GM23248 (cell line): ENCODE measurements around the gene DPT. TPM values are rescaled to one million over a fixed set of nuclear protein-coding genes. Genes with fewer than 3 reads are reported as not detected.

Source experiments
- DNase-seq: peaks from one replicate; pipeline ENCODE4 v3.0.0-alpha.2; 2015
- H2AFZ ChIP-seq: fragments of 200-600 bp; sonication (generic); 2 replicates; pipeline ENCODE4 v1.6.1; 2016; ENCODE audit warnings: antibody characterized with exemption
- H3F3A ChIP-seq: fragments of 200-600 bp; sonication (generic); 2 replicates; pipeline ENCODE4 v1.6.1; 2016; ENCODE audit warnings: mild to moderate bottlenecking, antibody characterized with exemption, mixed run types; ENCODE audit not compliant: insufficient read depth
- H3K27ac ChIP-seq: fragments of 200-600 bp; sonication (generic); 2 replicates; pipeline ENCODE4 v1.5.1; 2016; ENCODE audit warnings: mild to moderate bottlenecking
- H3K27me3 ChIP-seq: fragments of 200-600 bp; sonication (generic); replicated peaks from 2 replicates; pipeline ENCODE4 v1.6.1; 2016; ENCODE audit warnings: mild to moderate bottlenecking; ENCODE audit not compliant: insufficient read depth
- H3K36me3 ChIP-seq: fragments of 200-600 bp; sonication (generic); 2 replicates; pipeline ENCODE4 v1.6.1; 2016; ENCODE audit warnings: low read depth, mild to moderate bottlenecking
- H3K4me1 ChIP-seq: fragments of 200-600 bp; sonication (generic); 2 replicates; pipeline ENCODE4 v1.6.1; 2016; ENCODE audit warnings: mild to moderate bottlenecking; ENCODE audit not compliant: insufficient read depth
- H3K4me2 ChIP-seq: fragments of 200-600 bp; sonication (generic); one replicate; pipeline ENCODE4 v1.6.1; 2016; ENCODE audit warnings: mild to moderate bottlenecking; ENCODE audit not compliant: unreplicated experiment
- H3K4me3 ChIP-seq: fragments of 200-600 bp; sonication (generic); 2 replicates; pipeline ENCODE4 v1.5.1; 2016; ENCODE audit warnings: mild to moderate bottlenecking
- H3K79me2 ChIP-seq: fragments of 200-600 bp; sonication (generic); 2 replicates; pipeline ENCODE4 v1.6.1; 2016; ENCODE audit warnings: mild to moderate bottlenecking; ENCODE audit not compliant: insufficient read depth
- H3K9ac ChIP-seq: fragments of 200-600 bp; sonication (generic); 2 replicates; pipeline ENCODE4 v1.6.1; 2016; ENCODE audit warnings: mild to moderate bottlenecking
- H3K9me2 ChIP-seq: fragments of 200-600 bp; sonication (generic); 2 replicates; pipeline ENCODE4 v1.6.1; 2016; ENCODE audit warnings: mixed run types, mild to moderate bottlenecking, moderate library complexity; ENCODE audit not compliant: insufficient read depth
- H3K9me3 ChIP-seq: fragments of 200-600 bp; sonication (generic); one replicate; pipeline ENCODE4 v1.6.1; 2017; ENCODE audit warnings: low read depth
- H4K20me1 ChIP-seq: fragments of 200-600 bp; sonication (generic); 2 replicates; pipeline ENCODE4 v1.6.0; 2016; ENCODE audit not compliant: insufficient read depth
- EZH2 ChIP-seq: fragments of 200-600 bp; sonication (generic); IDR thresholded peaks from 2 replicates; pipeline ENCODE4 v1.6.1; 2018; ENCODE audit warnings: antibody characterized with exemption, mild to moderate bottlenecking; ENCODE audit not compliant: insufficient read depth, poor library complexity, severe bottlenecking
- EZH2phosphoT487 ChIP-seq: fragments of 200-600 bp; sonication (generic); IDR thresholded peaks from 2 replicates; pipeline ENCODE4 v1.6.1; 2018; ENCODE audit warnings: antibody characterized with exemption, moderate library complexity, mild to moderate bottlenecking, low read depth; ENCODE audit not compliant: insufficient read depth
- WGBS, 2 experiments: methylation state at CpG; one replicate each; pipeline ENCODE4 v1.1.6; 2015 to 2017; ENCODE audit warnings: low lambda C conversion rate in 2 of 2, low coverage in 1 of 2; ENCODE audit errors: missing lambda C conversion rate in 2 of 2; 5-methylcytosine and 5-hydroxymethylcytosine counted together
- in situ Hi-C: fragments of 300-500 bp; cut with MboI; formaldehyde crosslinking; loops from 2 replicates; pipeline ENCODE4 v1.15.0; 2020
- polyA plus RNA-seq: library from polyadenylated mRNA; unstranded; fragments of >200 nt; fragmentation: Nextera tagmentation; extraction: Ambion mirVana; gene quantifications from 2 replicates; pipeline ENCODE4 v1.2.1, GENCODE V29; 2016
- total RNA-seq: library from RNA; depleted of rRNA; stranded (reverse); fragments of >200 nt; shearing (Covaris generic); gene quantifications from 2 replicates; pipeline ENCODE4 v1.2.3, GENCODE V29; 2014

DPT gene
- total and polyA plus RNA-seq, 2 experiments from 2014 or later = 14.9 to 20.0 TPM

- WGBS, 2 experiments = 82% methylated on average over 10 of the region's 10 CpGs
- no peak for TF ChIP-seq EZH2
- TF ChIP-seq EZH2phosphoT487 = no peak
- Histone ChIP-seq H3K4me2 (no peak overlapping the region), H3K9ac (no peak overlapping the region), H4K20me1 (no peaks in the 10 kb centered on the region), H2AFZ (no peak overlapping the region), H3K4me1 (no peaks in the 10 kb centered on the region), H3K79me2 (no peaks in the 10 kb centered on the region), H3K9me3 (no peaks in the 10 kb centered on the region), H3F3A (no peaks in the 10 kb centered on the region), H3K4me3 (no peak overlapping the region), H3K27ac (no peak overlapping the region), H3K27me3 (0 out of 2 replicates have a peak, but pooled peaks cover 4% of the 10 kb centered on the region), H3K9me2 (peaks cover 6% of the 10 kb centered on the region; the same call in 1 of the 2 replicates), H3K36me3 (no peaks in the 10 kb centered on the region)
- DNase-seq = no peak
- in situ Hi-C loops = loop anchor here (25.0 kb wide), 1 partner anchor 281 kb away; no protein-coding TSS in a partner anchor
Observed at GRCh38 chr1:168717906-168718891, 10.8 kb downstream of the DPT start.

- Histone ChIP-seq H3K4me3 (no peak overlapping the region), H3K79me2 (no peaks in the 10 kb centered on the region), H3F3A (peaks cover 5% of the 10 kb centered on the region), H3K36me3 (no peaks in the 10 kb centered on the region), H3K27ac (no peak overlapping the region), H3K9me3 (no peaks in the 10 kb centered on the region), H3K9me2 (peaks cover 4% of the 10 kb centered on the region; the same call in 1 of the 2 replicates), H3K27me3 (no peaks in the 10 kb centered on the region), H3K4me1 (peaks cover 10% of the 10 kb centered on the region), H2AFZ (no peak overlapping the region), H3K4me2 (no peak overlapping the region), H4K20me1 (no peaks in the 10 kb centered on the region), H3K9ac (no peak overlapping the region)
- 94 to 96% methylated on average over 8 of the region's 8 CpGs for WGBS, 2 experiments
- TF ChIP-seq EZH2phosphoT487 (no peak), EZH2 (no peak)
- DNase-seq = no peak
- in situ Hi-C loops = loop anchor here (25.0 kb wide), 1 partner anchor 277 kb away; no protein-coding TSS in a partner anchor
Observed at GRCh38 chr1:168714012-168714411, 15.0 kb downstream of the DPT start.

- Histone ChIP-seq H3K27ac (peak overlapping the region; percentile 98), H3K27me3 (no peaks in the 10 kb centered on the region), H4K20me1 (no peaks in the 10 kb centered on the region), H3K9me2 (no peaks in the 10 kb centered on the region), H3K79me2 (no peaks in the 10 kb centered on the region), H3K4me3 (peak overlapping the region; percentile 47; the same call in 1 of the 2 replicates), H3K9ac (peak overlapping the region; percentile 85), H3F3A (peaks cover 17% of the 10 kb centered on the region), H3K4me2 (peak overlapping the region; percentile 70), H2AFZ (no peak overlapping the region), H3K36me3 (no peaks in the 10 kb centered on the region), H3K4me1 (peaks cover 29% of the 10 kb centered on the region), H3K9me3 (no peaks in the 10 kb centered on the region)
- in situ Hi-C loops = loop anchor here (25.0 kb wide), 1 partner anchor 272 kb away; no protein-coding TSS in a partner anchor
- 1 to 4% methylated on average over 9 of the region's 9 CpGs for WGBS, 2 experiments
- TF ChIP-seq EZH2phosphoT487 (peak; percentile 75; the same call in 1 of the 2 replicates), EZH2 (no peak)
- peak; percentile 98 for DNase-seq
Observed at GRCh38 chr1:168709405-168710363, 19.3 kb downstream of the DPT start.
